Stimulated activated CD4-positive, alpha-beta T cell treated with anti-CD3 and anti-CD28 coated beads, Interleukin-15, amount 100 ng/mL, for 24 hours (primary cell): ENCODE data around the gene ARFIP1.

Experiments
- DNase-seq: peaks from one replicate; pipeline ENCODE4 v3.0.0-alpha.2; 2020

ARFIP1 gene

GRCh38 chr4:152900395-152900794 lies 120.6 kb downstream of the ARFIP1 start:
- DNase-seq = no peak

GRCh38 chr4:152901205-152901604 lies 121.5 kb downstream of the ARFIP1 start:
- no peak for DNase-seq

DNA sequence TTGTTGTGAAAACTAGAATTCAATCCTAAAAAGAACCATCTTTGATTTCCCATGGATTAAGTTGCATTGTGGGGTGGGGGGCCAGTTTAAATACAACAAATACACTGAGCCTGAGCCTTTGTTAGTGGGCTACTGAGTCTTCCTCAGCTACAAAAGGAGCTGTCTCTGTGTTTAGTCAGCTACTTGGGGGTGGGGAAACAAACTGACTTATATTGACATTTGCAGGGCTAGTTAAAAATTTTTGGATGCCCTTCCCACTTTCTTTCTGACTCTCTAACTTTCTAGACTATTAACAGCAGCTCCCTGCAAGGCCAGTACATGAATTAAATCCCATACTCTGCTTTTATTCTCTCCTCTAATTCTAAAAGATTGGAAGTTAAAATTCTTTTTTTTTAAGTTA lies 123.9 kb downstream of the ARFIP1 start:
- no peak for DNase-seq

GRCh38 chr4:152909901-152910300 lies 130.1 kb downstream of the ARFIP1 start:
- no peak for DNase-seq

DNA sequence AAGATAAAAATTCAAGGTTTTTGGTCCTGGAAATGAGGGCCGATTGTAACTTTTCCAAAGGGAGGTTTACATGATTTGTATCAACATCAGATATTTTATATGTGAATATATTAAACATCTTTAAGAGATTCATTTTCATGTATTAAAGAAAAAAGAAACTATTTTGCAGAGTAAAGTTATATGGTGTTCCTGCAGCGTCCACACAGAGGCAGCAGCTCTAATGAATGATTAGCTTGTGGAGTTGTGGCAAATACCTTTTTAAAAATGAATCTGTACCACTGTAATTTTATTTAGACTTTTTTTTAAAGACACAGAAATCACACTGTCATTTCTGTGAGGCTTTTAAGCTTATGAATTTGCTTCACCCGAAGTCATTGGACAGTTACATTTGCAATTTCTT lies 130.8 kb downstream of the ARFIP1 start:
- DNase-seq = no peak

GRCh38 chr4:152917543-152918395 lies 138.0 kb downstream of the ARFIP1 start:
- no peak for DNase-seq

DNA sequence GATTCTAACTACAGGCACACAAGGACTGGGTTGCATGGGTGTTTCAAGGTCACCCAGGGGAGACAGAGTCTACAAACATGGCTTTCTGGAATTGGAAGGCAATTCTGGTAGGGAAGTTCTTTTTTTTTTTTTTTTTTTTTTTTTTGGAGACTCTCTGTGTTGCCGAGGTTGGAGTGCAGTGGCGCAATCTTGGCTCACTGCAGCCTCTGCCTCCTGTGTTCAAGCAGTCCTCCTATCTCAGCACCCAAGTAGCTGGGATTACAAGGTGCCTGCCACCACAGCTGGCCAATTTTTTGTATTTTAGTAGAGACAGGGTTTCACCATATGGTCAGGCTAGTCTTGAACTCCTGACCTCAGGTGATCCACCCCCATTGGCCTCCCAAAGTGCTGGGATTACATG lies 140.1 kb downstream of the ARFIP1 start:
- no peak for DNase-seq

GRCh38 chr4:152920768-152921167 lies 141.0 kb downstream of the ARFIP1 start:
- no peak for DNase-seq

DNA sequence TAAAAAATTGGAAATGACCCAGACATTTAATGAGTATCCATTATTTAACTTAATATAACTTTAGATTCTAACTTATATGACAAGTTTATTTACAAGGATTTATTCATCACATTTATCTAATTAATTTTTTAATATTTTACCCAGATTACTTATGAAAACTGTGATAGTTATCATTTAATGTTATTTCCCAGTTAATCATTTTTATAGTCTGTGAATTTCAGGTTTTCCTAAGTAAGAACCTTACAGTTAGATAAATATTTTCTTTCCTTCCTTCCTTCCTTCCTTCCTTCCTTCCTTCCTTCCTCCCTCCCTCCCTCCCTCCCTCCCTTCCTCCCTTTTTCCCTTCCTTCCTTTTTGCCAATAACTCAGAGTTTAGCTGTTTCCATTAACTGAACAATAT lies 141.5 kb downstream of the ARFIP1 start:
- no peak for DNase-seq

- DNase-seq = no peak
These were observed 146.1 kb downstream of the ARFIP1 start for GRCh38 chr4:152925851-152926250.

DNA sequence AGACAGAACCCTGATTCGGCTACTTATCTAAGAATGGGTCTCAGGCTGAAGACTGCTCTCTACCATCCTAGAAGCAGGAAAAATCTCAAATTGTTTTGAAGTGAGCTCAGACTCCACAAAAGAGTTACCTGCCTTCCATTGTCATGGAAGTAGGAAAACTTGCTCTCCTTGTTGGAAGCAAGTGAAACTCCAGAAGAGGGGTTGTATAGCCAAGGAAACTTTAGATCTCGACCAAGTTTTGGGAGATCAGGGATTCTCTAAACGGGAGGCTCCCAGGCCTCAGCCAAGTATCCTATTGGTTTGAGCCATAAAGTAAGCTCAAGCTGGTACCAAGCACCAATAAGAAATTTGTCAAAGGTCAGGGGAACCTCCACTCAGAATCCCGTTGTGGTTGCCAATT lies 147.2 kb downstream of the ARFIP1 start:
- no peak for DNase-seq

- no peak for DNase-seq
These were observed 148.0 kb downstream of the ARFIP1 start for GRCh38 chr4:152927737-152928136.

DNA sequence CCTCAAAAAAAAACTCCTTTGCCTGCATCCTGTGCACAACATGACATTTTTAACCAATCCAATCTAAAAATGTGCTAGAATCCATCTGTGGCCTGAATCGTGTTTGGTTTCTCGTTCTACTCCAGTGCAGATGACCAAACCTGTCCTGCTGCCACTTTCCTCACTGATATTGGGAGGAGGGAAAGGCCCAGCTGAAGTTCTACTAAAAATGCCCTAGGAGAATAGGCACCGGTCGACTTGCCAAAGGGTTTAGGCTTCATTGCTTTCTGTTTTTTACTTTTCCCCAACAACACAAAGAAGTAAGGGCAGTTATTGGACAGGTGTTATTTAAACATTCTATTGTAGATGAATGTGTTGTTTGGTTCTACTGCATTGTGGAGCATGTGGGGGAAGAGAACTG lies 148.5 kb downstream of the ARFIP1 start:
- no peak for DNase-seq

- no peak for DNase-seq
These were observed 150.1 kb downstream of the ARFIP1 start for GRCh38 chr4:152929888-152930287.

GRCh38 chr4:152935143-152935542 lies 155.4 kb downstream of the ARFIP1 start:
- peak; percentile 46 for DNase-seq

DNA sequence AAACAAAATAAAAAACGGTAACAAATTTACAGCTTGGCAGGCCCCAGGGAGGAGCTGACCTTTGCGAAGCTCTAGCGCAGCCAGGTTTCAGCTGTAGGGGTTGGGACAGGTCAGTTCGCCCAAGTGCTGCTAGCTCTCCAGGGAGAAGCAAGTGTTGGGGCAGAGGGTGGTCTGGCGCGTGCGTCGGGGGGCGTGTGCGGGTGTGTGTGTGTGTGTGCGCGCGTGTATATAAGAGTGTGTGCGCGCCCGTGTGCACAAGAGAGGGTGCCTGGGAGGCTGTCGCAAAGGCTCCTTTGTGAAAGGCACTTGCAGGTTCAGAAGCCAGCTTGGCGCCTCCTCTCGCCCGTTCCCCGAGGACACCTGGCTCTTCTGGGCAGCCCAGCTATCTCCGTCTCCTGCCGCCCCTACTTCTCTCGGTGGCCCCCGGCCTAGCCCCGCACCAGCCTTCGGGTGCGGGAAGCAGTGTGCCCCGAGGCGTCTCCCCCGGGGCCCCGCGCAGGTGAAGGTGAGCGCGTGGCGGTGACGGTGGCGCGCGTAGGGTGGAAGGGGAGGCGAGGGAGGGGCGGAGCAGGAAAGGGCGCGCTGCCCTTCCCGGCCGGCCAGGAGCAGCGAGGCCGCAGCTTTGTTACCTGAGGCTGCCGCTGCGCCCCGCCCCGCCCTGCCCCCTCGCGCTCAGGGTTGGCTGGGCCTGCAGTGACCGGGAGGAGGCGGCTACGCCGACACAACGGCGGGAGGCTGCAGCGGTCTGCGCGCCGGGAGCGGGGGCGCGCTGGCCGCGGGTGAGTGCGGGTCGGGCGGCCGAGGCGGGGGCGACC lies 156.1 kb downstream of the ARFIP1 start, which contains the start of gene FHDC1:
Gene FHDC1, plus strand, starts transcription at position 693 of the 815 bp plus-strand sequence. CDS start 6,735 bp downstream, outside the sequence.
- DNase-seq = peak; percentile 47

- DNase-seq = peak; percentile 43
These were observed 156.9 kb downstream of the ARFIP1 start for GRCh38 chr4:152936446-152937335.

GRCh38 chr4:152937336-152938236 lies 157.8 kb downstream of the ARFIP1 start:
- peak; percentile 41 for DNase-seq

- no peak for DNase-seq
These were observed 158.6 kb downstream of the ARFIP1 start for GRCh38 chr4:152938237-152938947.

- no peak for DNase-seq
These were observed 159.9 kb downstream of the ARFIP1 start for GRCh38 chr4:152939621-152940020.

DNA sequence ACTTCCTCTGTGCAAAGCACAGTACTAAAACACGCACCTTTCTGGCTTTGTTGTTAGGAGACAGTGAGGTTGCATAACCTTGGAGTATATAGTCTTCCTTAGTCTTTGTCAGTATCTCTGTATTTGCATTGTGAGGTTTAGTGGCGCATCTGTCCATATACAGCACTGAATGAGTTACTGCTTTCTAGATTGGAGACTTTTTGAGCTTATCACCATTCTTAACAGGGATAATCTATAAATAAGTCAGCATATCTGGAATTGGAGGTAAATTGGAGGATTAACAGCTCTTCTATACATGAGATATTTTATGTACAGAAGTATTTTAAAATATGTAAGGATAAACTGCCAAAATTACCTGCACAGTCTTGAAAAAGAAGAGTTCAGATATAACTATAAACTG lies 160.7 kb downstream of the ARFIP1 start:
- DNase-seq = no peak
